ENCODE measurements around the gene SMIM45.

The SMIM45 gene

DNA sequence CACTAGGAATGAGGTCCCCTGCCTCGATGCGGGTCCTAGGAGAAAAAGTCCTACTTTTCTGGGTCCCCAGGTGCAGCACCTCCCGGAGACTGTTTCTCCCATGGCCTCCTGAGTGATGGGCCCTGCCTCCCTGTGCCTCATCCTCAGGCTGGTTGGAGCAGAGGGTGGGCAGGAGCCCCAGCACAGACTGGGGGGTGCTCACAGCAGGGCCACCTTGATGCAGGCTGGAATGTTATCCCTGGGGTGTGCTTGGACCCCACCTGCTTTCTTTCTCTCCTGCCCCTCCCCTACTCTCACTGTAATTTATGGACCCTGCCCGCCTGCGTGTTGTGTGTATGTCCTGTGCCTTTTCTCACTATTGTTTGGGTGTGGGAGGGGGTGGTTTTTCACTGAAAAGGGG is 45.1 kb upstream of the SMIM45 start:
- no peak for TF ChIP-seq POLR2A (IDR thresholded peaks at IDR 0.05)
- no peak for DNase-seq
- H3K36me3 ChIP-seq: peaks cover 0 to 34% (median 11%) of the 10 kb centered on the region in 4 donors
- H3K9me3 ChIP-seq: no peaks in the 10 kb centered on the region
- intact Hi-C loops (cut with DNase I): no loop called here
- peaks cover 0 to 21% of the 10 kb centered on the region in 2 donors for H3K27me3 ChIP-seq
- ATAC-seq: no peak
- H3K4me1 ChIP-seq: peaks cover 0 to 35% (median 5%) of the 10 kb centered on the region in 4 donors
- H3K4me3 ChIP-seq: no peak overlapping the region
- no peak overlapping the region for H3K27ac ChIP-seq
- WGBS (ENCODE audit: insufficient coverage, low coverage, low lambda C conversion rate, missing lambda C conversion rate): 90% methylated on average over 3 of the region's 5 CpGs

DNA sequence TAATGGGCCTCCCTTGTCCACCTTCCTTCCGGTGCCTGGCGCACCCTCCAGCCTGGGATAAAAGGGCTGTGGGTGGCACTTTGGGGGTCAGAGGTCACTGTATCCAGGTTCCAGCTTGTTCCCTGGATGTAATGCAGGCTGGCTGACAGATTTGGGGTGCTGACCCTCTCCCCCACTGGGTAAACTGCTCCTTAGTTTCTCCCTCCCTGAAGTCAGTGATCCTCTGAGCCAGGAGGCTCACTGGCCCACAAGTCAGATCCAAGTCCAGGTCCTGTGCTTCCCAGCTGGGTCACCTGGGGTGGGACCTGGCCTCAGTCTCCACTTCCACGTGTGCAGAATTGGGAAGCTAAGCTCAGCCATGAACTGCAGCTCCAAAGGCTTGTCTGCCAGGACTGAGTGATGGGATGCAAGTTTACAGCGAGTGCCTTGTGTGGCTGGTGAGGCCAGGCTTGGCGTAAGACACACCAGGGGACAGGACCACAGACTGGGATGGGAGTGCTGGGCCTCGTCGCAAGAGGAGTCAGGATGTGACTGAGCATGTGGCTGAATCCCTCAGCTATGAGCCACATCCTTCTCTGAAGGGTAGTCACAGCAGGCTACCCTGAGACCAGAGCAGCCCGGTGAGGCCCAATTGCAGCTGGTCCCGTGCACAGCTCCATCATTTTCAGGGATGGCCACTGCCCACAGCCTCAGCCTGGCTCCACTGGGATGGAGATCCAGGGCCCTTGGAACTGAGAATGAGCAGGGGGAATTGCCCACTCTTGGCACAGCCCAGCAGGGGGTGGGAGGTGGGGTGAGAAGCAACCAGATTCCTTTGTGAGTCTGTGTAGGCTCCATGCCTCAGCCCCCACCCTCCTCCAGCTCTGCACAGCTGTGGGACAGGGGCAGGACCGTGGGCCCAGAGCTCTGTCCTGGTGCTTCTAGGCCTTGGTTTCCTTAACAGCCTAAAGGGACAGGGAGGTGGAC is 44.2 kb upstream of the SMIM45 start:
- peak in 1 of 3 donors; percentile 34 for DNase-seq
- no peak for TF ChIP-seq POLR2A (IDR thresholded peaks at IDR 0.05)
- ATAC-seq: no peak
- peaks cover 0 to 25% of the 10 kb centered on the region in 2 donors for H3K27me3 ChIP-seq
- intact Hi-C loops (cut with DNase I): no loop called here
- no peak overlapping the region for H3K27ac ChIP-seq
- H3K9me3 ChIP-seq: no peaks in the 10 kb centered on the region
- 73% methylated on average over 2 of the region's 10 CpGs for WGBS (ENCODE audit: insufficient coverage, low coverage, low lambda C conversion rate, missing lambda C conversion rate)
- H3K4me1 ChIP-seq: peaks cover 0 to 26% (median under 1%) of the 10 kb centered on the region in 4 donors
- peaks cover 0 to 32% (median 11%) of the 10 kb centered on the region in 4 donors for H3K36me3 ChIP-seq
- H3K4me3 ChIP-seq: no peak overlapping the region

- intact Hi-C loops (cut with DNase I): no loop called here
- 44% methylated on average over 7 of the region's 14 CpGs for WGBS (ENCODE audit: insufficient coverage, low coverage, low lambda C conversion rate, missing lambda C conversion rate)
- ATAC-seq: peak in 3 of 4 donors; percentile 16 to 44 (median 40)
- Histone ChIP-seq H3K27me3 (peaks cover 0 to 33% of the 10 kb centered on the region in 2 donors), H3K4me1 (peaks cover 0 to 21% (median 0%) of the 10 kb centered on the region in 4 donors), H3K9me3 (no peaks in the 10 kb centered on the region), H3K27ac (no peak overlapping the region), H3K36me3 (peaks cover 0 to 29% (median 11%) of the 10 kb centered on the region in 4 donors), H3K4me3 (no peak overlapping the region)
- DNase-seq: peak in 2 of 3 donors; percentile 44 to 60
- TF ChIP-seq, protein P1, sequence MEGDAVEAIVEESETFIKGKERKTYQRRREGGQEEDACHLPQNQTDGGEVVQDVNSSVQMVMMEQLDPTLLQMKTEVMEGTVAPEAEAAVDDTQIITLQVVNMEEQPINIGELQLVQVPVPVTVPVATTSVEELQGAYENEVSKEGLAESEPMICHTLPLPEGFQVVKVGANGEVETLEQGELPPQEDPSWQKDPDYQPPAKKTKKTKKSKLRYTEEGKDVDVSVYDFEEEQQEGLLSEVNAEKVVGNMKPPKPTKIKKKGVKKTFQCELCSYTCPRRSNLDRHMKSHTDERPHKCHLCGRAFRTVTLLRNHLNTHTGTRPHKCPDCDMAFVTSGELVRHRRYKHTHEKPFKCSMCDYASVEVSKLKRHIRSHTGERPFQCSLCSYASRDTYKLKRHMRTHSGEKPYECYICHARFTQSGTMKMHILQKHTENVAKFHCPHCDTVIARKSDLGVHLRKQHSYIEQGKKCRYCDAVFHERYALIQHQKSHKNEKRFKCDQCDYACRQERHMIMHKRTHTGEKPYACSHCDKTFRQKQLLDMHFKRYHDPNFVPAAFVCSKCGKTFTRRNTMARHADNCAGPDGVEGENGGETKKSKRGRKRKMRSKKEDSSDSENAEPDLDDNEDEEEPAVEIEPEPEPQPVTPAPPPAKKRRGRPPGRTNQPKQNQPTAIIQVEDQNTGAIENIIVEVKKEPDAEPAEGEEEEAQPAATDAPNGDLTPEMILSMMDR (IDR thresholded peaks at IDR 0.05): no peak
- no peak for TF ChIP-seq POLR2A (IDR thresholded peaks at IDR 0.05)
These were observed 43.3 kb upstream of the SMIM45 start for GRCh38 chr22:41908411-41909309.

DNA sequence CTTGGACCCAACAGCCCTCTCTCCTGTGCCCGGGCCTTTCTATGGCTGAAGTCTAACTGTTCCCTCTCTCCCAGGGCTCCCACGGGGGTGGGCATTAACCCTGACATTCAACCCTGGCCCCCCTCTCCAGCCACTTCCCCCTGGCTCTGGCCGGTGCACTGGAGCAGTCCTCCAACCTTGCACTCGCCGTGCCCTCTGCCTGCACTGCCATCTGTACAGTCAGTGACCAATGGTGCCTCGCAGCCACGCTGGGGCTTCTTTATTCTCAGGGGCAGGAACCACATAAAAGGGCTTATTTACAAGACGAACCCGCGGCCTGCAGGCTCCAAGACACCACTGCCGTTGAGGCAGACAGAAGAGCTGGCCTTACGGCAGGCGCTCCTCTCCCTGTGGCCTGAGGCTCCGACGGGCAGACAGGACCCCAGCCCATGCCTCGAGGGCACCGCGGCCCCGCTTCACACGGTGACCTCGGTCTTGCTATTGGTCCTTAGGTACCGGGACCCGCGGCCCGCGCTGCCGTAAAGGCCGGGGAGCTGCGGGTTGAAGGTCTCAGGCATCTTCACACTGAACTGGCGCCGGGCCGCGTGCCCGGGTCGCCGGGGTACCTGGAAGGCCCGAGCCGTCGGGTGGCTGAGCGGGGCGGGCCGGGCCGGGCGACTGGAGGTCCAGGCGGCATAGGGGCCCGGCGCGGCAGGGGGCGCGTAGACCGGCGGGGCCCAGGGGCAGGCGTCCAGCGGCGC is 42.5 kb upstream of the SMIM45 start:
- DNase-seq: no peak
- H3K9me3 ChIP-seq: no peaks in the 10 kb centered on the region
- H3K36me3 ChIP-seq: peaks cover 0 to 20% (median 8%) of the 10 kb centered on the region in 4 donors
- 26% methylated on average over 6 of the region's 55 CpGs for WGBS (ENCODE audit: insufficient coverage, low coverage, low lambda C conversion rate, missing lambda C conversion rate)
- TF ChIP-seq, protein P1 (IDR thresholded peaks at IDR 0.05): no peak
- TF ChIP-seq POLR2A (IDR thresholded peaks at IDR 0.05): no peak
- intact Hi-C loops (cut with DNase I): no loop called here
- peaks cover 0 to 17% (median 0%) of the 10 kb centered on the region in 4 donors for H3K4me1 ChIP-seq
- H3K27ac ChIP-seq: no peak overlapping the region
- H3K4me3 ChIP-seq: peak overlapping the region in 1 of 3 donors; percentile 7
- peak in 3 of 4 donors; percentile 8 to 27 (median 12) for ATAC-seq
- H3K27me3 ChIP-seq: peaks cover 0 to 38% of the 10 kb centered on the region in 2 donors
